HepG2 (cell line): ENCODE data around the gene NSF. TPM values are rescaled to one million over a fixed set of nuclear protein-coding genes. Genes with fewer than 3 reads are reported as not detected.

Experiments
- ARID2 ChIP-seq: sonication (generic); formaldehyde crosslinking; IDR thresholded peaks from 2 replicates; pipeline ENCODE4 v1.8.1; 2022; ENCODE audit warnings: mild to moderate bottlenecking, missing genetic modification reagents, borderline replicate concordance
- ARNTL ChIP-seq: sonication (generic); formaldehyde crosslinking; IDR thresholded peaks from 2 replicates; pipeline ENCODE4 v1.4.0; 2020; ENCODE audit warnings: mild to moderate bottlenecking, missing genetic modification reagents
- KDM2A ChIP-seq: sonication (generic); formaldehyde crosslinking; IDR thresholded peaks from 2 replicates; pipeline ENCODE4 v1.4.0; 2020; ENCODE audit warnings: low read depth, missing genetic modification reagents, borderline replicate concordance
- MXI1 ChIP-seq: IDR thresholded peaks from 3 replicates; pipeline ENCODE4 v1.6.1; 2012; ENCODE audit warnings: low read depth, low read length, inconsistent platforms, borderline replicate concordance
- MYC ChIP-seq: sonication (generic); formaldehyde crosslinking; IDR thresholded peaks from 2 replicates; pipeline ENCODE4 v1.9.0; 2021; ENCODE audit warnings: missing genetic modification reagents, borderline replicate concordance
- NFE2 ChIP-seq: sonication (generic); formaldehyde crosslinking; IDR thresholded peaks from 2 replicates; pipeline ENCODE4 v1.4.0; 2020; ENCODE audit warnings: missing genetic modification reagents
- PRMT3 ChIP-seq: sonication (generic); formaldehyde crosslinking; IDR thresholded peaks from 2 replicates; pipeline ENCODE4 v1.8.1; 2022; ENCODE audit warnings: low read depth, mild to moderate bottlenecking, moderate library complexity, missing genetic modification reagents, borderline replicate concordance
- RAD21 ChIP-seq: fragments of 450-650 bp; formaldehyde crosslinking; IDR thresholded peaks from 2 replicates; pipeline ENCODE4 v1.5.0; 2020; ENCODE audit warnings: mild to moderate bottlenecking
- SMC3 ChIP-seq: IDR thresholded peaks from 2 replicates; pipeline ENCODE4 v1.6.1; 2011; ENCODE audit warnings: low read length, improper control_type of control experiment
- SNAPC2 ChIP-seq: sonication (generic); formaldehyde crosslinking; IDR thresholded peaks from 2 replicates; pipeline ENCODE4 v1.8.1; 2022; ENCODE audit warnings: mild to moderate bottlenecking, missing genetic modification reagents
- ZFP41 ChIP-seq: sonication (generic); formaldehyde crosslinking; IDR thresholded peaks from 2 replicates; pipeline ENCODE4 v1.4.0; 2020; ENCODE audit warnings: mild to moderate bottlenecking, missing genetic modification reagents, borderline replicate concordance
- ZNF256 ChIP-seq: sonication (generic); formaldehyde crosslinking; conservative IDR thresholded peaks from 2 replicates; pipeline ENCODE4 v1.4.0; 2020; ENCODE audit warnings: missing genetic modification reagents
- ZNF33B ChIP-seq: sonication (generic); formaldehyde crosslinking; IDR thresholded peaks from 2 replicates; pipeline ENCODE4 v1.5.1; 2020; ENCODE audit warnings: mild to moderate bottlenecking, missing genetic modification reagents
- ZNF557 ChIP-seq: sonication (generic); formaldehyde crosslinking; IDR thresholded peaks from 2 replicates; pipeline ENCODE4 v1.4.0; 2020; ENCODE audit warnings: missing genetic modification reagents
- ZNF563 ChIP-seq: sonication (generic); formaldehyde crosslinking; IDR thresholded peaks from 2 replicates; pipeline ENCODE4 v1.8.0; 2022; ENCODE audit warnings: mild to moderate bottlenecking, moderate library complexity, missing genetic modification reagents
- ZNF564 ChIP-seq: sonication (generic); formaldehyde crosslinking; IDR thresholded peaks from 2 replicates; pipeline ENCODE4 v1.8.1; 2023; ENCODE audit warnings: mild to moderate bottlenecking, missing genetic modification reagents
- ZNF761 ChIP-seq: sonication (generic); formaldehyde crosslinking; conservative IDR thresholded peaks from 2 replicates; pipeline ENCODE4 v1.4.0; 2020; ENCODE audit warnings: mild to moderate bottlenecking, missing genetic modification reagents
- polyA plus RNA-seq, 8 experiments: library from polyadenylated mRNA; depleted of rRNA in 3 of 8; stranded (reverse) in 7 of 8; unstranded in 1 of 8; fragments of >200 nt; fragmentation: Illumina TruSeq in 4 of 8; extraction: Trizol in 4 of 8; gene quantifications; 2 replicates each; pipeline versions ENCODE4 v1.2.1 to v1.2.3, GENCODE V29; 2011 to 2016; ENCODE audit warnings: low read depth in 4 of 8, missing spikeins in 1 of 8, mixed read lengths in 1 of 8; ENCODE audit not compliant: insufficient read depth in 1 of 8
- total RNA-seq, 5 experiments: library from RNA; depleted of rRNA; stranded (reverse); fragments of >200 nt; fragmentation: Illumina TruSeq; extraction: Trizol; gene quantifications; 2 replicates each; pipeline ENCODE4 v1.2.3, GENCODE V29; 2016; ENCODE audit warnings: low read depth in 1 of 5
- TF ChIP-seq, protein P1 (sequence below): sonication (generic); formaldehyde crosslinking; IDR thresholded peaks from 2 replicates; pipeline ENCODE4 v1.5.0; 2020; ENCODE audit warnings: mild to moderate bottlenecking, missing genetic modification reagents
- TF ChIP-seq, protein P2 (sequence below): sonication (generic); formaldehyde crosslinking; IDR thresholded peaks from 2 replicates; pipeline ENCODE4 v1.8.0; 2023; ENCODE audit warnings: mild to moderate bottlenecking, missing genetic modification reagents
- TF ChIP-seq, protein P3 (sequence below): sonication (generic); formaldehyde crosslinking; conservative IDR thresholded peaks from 2 replicates; pipeline ENCODE4 v1.4.0; 2020; ENCODE audit warnings: mild to moderate bottlenecking, missing genetic modification reagents, moderate library complexity
- TF ChIP-seq, protein P4 (sequence below): sonication (generic); formaldehyde crosslinking; IDR thresholded peaks from 2 replicates; pipeline ENCODE4 v1.8.1; 2022; ENCODE audit warnings: mild to moderate bottlenecking, missing genetic modification reagents

Gene NSF
- total and polyA plus RNA-seq, 2 of the 13 experiments (the other 11 are each of a cell fraction or from before 2014, with no cell fraction given): 21.9 to 37.8 TPM

DNA sequence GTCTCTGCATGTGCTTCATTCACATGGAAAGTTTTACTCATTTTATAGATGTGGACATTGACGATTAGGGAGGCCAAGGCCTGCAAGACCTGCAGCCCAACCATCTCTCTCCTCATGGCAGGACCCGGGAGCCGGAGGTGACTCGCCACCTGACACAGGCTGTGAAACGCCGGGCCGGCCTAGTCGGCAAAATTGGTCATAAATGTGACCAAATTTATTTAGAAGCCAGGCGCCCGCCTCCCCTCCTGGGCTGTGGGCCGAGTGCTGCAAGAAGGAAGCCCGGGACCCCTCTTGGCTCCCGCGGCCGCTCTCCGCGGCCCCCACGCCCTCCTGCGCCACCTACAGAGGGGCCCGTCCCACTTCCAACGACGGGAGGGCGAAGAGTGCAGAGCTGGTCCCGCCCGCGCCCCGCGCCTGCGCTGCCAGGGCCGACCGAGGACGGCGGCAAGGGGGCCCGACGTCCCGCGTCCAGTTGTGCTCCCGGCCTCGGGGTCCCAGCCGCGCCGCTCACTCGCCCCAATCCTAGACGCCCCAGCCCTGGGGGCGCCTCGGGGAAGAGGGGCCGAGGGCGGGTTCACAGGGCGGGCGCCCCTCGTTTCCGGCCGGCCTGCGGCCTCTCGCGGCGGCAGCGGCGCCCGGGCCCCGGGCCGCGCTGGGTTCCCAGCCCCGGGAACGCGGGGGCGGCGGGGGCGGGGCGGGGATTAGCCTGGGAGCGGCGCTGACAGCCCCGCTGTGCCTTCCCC is 180.5 kb downstream of the NSF start (continued):
- peak; percentile 38; the same call in 1 of the 2 replicates for TF ChIP-seq ZNF564
- TF ChIP-seq ARID2: 0 out of 2 replicates have a peak, but pooled peaks have one; percentile 55
- 0 out of 2 replicates have a peak, but pooled peaks have one; percentile 28 for TF ChIP-seq ZNF256 (CRISPR knock-in tag)
- peak; percentile 54; the same call in 1 of the 2 replicates for TF ChIP-seq ZNF761 (CRISPR knock-in tag)
- 0 out of 3 replicates have a peak, but pooled peaks have one; percentile 2 for TF ChIP-seq MXI1
- TF ChIP-seq SMC3: no peak
- TF ChIP-seq PRMT3 (CRISPR knock-in tag): 0 out of 2 replicates have a peak, but pooled peaks have one; percentile 6
- TF ChIP-seq MYC: peak; percentile 59; the same call in 1 of the 2 replicates
- TF ChIP-seq NFE2 (CRISPR knock-in tag): no peak
- TF ChIP-seq, protein P1, sequence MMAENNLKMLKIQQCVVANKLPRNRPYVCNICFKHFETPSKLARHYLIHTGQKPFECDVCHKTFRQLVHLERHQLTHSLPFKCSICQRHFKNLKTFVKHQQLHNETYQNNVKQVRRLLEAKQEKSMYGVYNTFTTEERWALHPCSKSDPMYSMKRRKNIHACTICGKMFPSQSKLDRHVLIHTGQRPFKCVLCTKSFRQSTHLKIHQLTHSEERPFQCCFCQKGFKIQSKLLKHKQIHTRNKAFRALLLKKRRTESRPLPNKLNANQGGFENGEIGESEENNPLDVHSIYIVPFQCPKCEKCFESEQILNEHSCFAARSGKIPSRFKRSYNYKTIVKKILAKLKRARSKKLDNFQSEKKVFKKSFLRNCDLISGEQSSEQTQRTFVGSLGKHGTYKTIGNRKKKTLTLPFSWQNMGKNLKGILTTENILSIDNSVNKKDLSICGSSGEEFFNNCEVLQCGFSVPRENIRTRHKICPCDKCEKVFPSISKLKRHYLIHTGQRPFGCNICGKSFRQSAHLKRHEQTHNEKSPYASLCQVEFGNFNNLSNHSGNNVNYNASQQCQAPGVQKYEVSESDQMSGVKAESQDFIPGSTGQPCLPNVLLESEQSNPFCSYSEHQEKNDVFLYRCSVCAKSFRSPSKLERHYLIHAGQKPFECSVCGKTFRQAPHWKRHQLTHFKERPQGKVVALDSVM (CRISPR knock-in tag): no peak
- TF ChIP-seq SNAPC2 (CRISPR knock-in tag): 0 out of 2 replicates have a peak, but pooled peaks have one; percentile 62
- TF ChIP-seq RAD21 (CRISPR knock-in tag): peak; percentile 43; the same call in 1 of the 2 replicates
- peak; percentile 72 for TF ChIP-seq ZNF563 (CRISPR knock-in tag)
- TF ChIP-seq ZNF557 (CRISPR knock-in tag): no peak
- TF ChIP-seq ARNTL (CRISPR knock-in tag): 0 out of 2 replicates have a peak, but pooled peaks have one; percentile 35
- TF ChIP-seq, protein P2, sequence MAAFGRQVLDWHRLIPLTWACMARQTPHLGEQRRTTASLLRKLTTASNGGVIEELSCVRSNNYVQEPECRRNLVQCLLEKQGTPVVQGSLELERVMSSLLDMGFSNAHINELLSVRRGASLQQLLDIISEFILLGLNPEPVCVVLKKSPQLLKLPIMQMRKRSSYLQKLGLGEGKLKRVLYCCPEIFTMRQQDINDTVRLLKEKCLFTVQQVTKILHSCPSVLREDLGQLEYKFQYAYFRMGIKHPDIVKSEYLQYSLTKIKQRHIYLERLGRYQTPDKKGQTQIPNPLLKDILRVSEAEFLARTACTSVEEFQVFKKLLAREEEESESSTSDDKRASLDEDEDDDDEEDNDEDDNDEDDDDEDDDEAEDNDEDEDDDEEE (CRISPR knock-in tag): 0 out of 2 replicates have a peak, but pooled peaks have one; percentile 43
- peak; percentile 66 for TF ChIP-seq KDM2A (CRISPR knock-in tag)
- TF ChIP-seq, protein P3, sequence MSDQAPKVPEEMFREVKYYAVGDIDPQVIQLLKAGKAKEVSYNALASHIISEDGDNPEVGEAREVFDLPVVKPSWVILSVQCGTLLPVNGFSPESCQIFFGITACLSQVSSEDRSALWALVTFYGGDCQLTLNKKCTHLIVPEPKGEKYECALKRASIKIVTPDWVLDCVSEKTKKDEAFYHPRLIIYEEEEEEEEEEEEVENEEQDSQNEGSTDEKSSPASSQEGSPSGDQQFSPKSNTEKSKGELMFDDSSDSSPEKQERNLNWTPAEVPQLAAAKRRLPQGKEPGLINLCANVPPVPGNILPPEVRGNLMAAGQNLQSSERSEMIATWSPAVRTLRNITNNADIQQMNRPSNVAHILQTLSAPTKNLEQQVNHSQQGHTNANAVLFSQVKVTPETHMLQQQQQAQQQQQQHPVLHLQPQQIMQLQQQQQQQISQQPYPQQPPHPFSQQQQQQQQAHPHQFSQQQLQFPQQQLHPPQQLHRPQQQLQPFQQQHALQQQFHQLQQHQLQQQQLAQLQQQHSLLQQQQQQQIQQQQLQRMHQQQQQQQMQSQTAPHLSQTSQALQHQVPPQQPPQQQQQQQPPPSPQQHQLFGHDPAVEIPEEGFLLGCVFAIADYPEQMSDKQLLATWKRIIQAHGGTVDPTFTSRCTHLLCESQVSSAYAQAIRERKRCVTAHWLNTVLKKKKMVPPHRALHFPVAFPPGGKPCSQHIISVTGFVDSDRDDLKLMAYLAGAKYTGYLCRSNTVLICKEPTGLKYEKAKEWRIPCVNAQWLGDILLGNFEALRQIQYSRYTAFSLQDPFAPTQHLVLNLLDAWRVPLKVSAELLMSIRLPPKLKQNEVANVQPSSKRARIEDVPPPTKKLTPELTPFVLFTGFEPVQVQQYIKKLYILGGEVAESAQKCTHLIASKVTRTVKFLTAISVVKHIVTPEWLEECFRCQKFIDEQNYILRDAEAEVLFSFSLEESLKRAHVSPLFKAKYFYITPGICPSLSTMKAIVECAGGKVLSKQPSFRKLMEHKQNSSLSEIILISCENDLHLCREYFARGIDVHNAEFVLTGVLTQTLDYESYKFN (CRISPR knock-in tag): 0 out of 2 replicates have a peak, but pooled peaks have one; percentile 8
- TF ChIP-seq ZNF33B: 0 out of 2 replicates have a peak, but pooled peaks have one; percentile 51
- 0 out of 2 replicates have a peak, but pooled peaks have one; percentile 50 for TF ChIP-seq ZFP41
- TF ChIP-seq, protein P4, sequence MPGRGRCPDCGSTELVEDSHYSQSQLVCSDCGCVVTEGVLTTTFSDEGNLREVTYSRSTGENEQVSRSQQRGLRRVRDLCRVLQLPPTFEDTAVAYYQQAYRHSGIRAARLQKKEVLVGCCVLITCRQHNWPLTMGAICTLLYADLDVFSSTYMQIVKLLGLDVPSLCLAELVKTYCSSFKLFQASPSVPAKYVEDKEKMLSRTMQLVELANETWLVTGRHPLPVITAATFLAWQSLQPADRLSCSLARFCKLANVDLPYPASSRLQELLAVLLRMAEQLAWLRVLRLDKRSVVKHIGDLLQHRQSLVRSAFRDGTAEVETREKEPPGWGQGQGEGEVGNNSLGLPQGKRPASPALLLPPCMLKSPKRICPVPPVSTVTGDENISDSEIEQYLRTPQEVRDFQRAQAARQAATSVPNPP (CRISPR knock-in tag): peak; percentile 66; the same call in 1 of the 2 replicates
